SK-N-SH (cell line): Measurements from ENCODE around the gene SPATA31C2. TPM values are rescaled to one million over a fixed set of nuclear protein-coding genes. Genes with fewer than 3 reads are reported as not detected.

ENCODE experiments used
- polyA plus RNA-seq, 3 experiments: library from polyadenylated mRNA; depleted of rRNA; stranded (reverse); fragments of >200 nt; gene quantifications; 2 replicates each; pipeline ENCODE4 v1.2.3, GENCODE V29; 2012

The SPATA31C2 gene
- polyA plus RNA-seq, 1 of the 3 experiments (the other 2 are of a cell fraction) = not detected

Other genes with a start within 250 kb of the SPATA31C2 start
- not detected in 2 replicates for gene SPATA31C1, start 220.5 kb downstream of the SPATA31C2 start, polyA plus RNA-seq (2012; rRNA removed)
- 21.4 and 23.9 TPM in 2 replicates for gene CDK20, start 163.9 kb downstream of the SPATA31C2 start, polyA plus RNA-seq (2012; rRNA removed)
- 35.8 and 47.2 TPM in 2 replicates for gene SPIN1, start 250.0 kb upstream of the SPATA31C2 start, polyA plus RNA-seq (2012; rRNA removed)